ENCODE data around the gene CSMD2.

CSMD2 gene

DNA sequence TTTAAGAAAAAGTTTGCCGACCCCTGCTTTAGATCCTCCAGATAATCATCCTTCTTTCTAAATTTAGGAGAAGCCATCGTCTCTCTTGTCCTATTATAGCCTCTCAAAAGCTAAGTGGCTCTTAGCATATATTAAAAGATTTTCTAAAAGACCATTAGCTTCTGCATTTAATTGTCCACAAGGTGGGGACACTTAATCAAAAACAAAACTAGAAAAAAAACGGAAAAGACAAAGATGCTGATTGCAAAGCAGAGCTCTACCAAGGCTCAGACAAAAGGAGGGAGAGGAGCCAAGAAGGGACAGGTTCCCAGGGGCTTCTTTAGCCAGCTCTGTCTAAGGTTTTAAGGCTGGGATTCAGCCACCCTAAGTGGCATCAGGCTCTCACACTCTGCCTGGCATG lies 429.4 kb downstream of the CSMD2 start:
- no peaks in the 10 kb centered on the region for H3K27me3 ChIP-seq (ENCODE audit: control insufficient read depth in 1 of 2, insufficient read depth in 2 of 2, low read length in 2 of 2)
- H3K27ac ChIP-seq (ENCODE audit: low read depth, low read length): no peak overlapping the region
- no peak overlapping the region for H3K4me3 ChIP-seq (ENCODE audit: low read depth in 1 of 2, low read length in 2 of 2)
- H3K36me3 ChIP-seq (ENCODE audit: insufficient read depth, low read length): no peaks in the 10 kb centered on the region
- no peak overlapping the region for H3K9ac ChIP-seq (ENCODE audit: low read length)
- H3K4me1 ChIP-seq (ENCODE audit: insufficient read depth, low read length): no peaks in the 10 kb centered on the region
- no peaks in the 10 kb centered on the region for H3K9me3 ChIP-seq (ENCODE audit: low read length)

DNA sequence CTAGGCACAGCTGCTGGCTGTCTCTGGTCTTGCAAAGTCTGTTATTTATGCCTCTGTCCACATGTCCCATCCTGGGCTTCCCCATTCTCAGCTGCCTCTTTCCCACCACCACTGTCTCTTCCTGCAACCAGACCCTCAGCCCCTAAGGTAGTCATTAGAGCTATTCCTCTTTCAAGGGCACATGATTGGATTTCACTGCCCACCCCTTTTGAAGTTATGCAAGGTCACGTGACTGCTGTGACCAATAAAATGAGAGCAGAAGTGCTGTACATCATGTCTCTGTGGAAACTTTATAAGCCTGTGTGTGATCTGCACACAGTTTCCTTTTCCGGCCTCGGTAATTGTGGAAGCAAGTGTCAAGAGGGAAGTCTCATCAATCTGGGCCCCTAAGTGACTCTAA lies 437.7 kb downstream of the CSMD2 start:
- no peaks in the 10 kb centered on the region for H3K36me3 ChIP-seq (ENCODE audit: insufficient read depth, low read length)
- no peak overlapping the region for H3K9ac ChIP-seq (ENCODE audit: low read length)
- no peak overlapping the region for H3K27ac ChIP-seq (ENCODE audit: low read depth, low read length)
- H3K27me3 ChIP-seq (ENCODE audit: control insufficient read depth in 1 of 2, insufficient read depth in 2 of 2, low read length in 2 of 2): no peaks in the 10 kb centered on the region
- no peak overlapping the region for H3K4me3 ChIP-seq (ENCODE audit: low read depth in 1 of 2, low read length in 2 of 2)
- no peaks in the 10 kb centered on the region for H3K9me3 ChIP-seq (ENCODE audit: low read length)
- H3K4me1 ChIP-seq (ENCODE audit: insufficient read depth, low read length): no peaks in the 10 kb centered on the region

DNA sequence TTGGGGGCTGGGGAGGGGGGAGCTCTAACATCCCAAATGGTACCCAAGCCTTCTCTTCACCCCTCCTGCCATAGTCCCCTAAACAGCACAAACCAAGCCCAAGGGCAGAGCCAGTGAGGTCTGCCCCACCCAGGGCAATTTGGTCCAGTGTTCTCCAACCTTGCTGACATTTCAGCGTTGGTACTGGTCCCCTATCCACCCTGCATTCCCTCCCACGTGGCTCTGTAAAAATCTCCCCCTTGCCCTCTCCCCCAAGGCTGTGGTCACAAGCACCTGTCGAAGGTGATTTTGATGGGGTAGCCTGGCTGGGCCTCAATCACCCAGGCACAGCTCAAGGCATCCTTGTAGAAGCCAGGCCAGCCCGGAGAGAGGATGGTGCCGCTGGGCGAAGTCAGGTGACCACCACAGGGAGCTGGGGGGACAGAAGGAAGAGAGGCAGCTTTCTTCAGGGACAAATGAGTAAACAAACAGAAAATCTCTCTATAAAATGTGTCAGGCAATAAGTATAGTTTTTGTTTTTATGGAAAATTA lies 438.7 kb downstream of the CSMD2 start:
- Histone ChIP-seq H3K9me3 (ENCODE audit: low read length) (no peaks in the 10 kb centered on the region), H3K4me1 (ENCODE audit: insufficient read depth, low read length) (no peaks in the 10 kb centered on the region), H3K27me3 (ENCODE audit: control insufficient read depth in 1 of 2, insufficient read depth in 2 of 2, low read length in 2 of 2) (no peaks in the 10 kb centered on the region), H3K27ac (ENCODE audit: low read depth, low read length) (no peak overlapping the region), H3K36me3 (ENCODE audit: insufficient read depth, low read length) (no peaks in the 10 kb centered on the region), H3K4me3 (ENCODE audit: low read depth in 1 of 2, low read length in 2 of 2) (no peak overlapping the region), H3K9ac (ENCODE audit: low read length) (no peak overlapping the region)

DNA sequence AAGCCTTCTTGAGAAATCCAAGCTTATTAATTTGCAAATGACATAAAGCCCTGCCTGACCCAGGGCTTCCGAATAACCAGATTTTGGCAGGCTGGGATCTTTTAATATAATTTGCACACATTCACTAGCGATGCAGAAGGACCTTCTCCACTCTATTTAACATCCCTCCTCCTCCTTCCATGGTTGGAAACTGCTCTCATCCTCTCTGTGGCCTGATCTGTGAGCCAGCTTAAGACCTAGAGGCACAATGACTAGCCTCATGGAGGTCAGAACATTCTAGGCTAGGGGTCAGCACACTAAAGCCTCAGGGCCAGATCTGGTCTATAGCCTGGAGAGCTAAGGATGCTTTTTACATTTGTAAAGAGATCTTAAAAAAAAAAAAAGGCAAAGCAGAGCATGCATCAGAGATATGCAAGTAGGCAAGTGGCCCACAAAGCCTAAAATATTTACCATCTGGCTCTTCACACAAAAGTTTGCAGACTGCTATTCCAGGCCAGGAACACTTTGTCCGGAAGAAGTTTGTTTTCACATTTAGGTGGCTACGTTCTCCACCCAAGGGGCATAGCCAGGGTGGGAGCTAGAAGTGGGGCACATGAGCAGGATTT lies 439.4 kb downstream of the CSMD2 start:
- Histone ChIP-seq H3K27ac (ENCODE audit: low read depth, low read length) (no peak overlapping the region), H3K27me3 (ENCODE audit: control insufficient read depth in 1 of 2, insufficient read depth in 2 of 2, low read length in 2 of 2) (no peaks in the 10 kb centered on the region), H3K9ac (ENCODE audit: low read length) (no peak overlapping the region), H3K9me3 (ENCODE audit: low read length) (no peaks in the 10 kb centered on the region), H3K4me3 (ENCODE audit: low read depth in 1 of 2, low read length in 2 of 2) (no peak overlapping the region), H3K4me1 (ENCODE audit: insufficient read depth, low read length) (no peaks in the 10 kb centered on the region), H3K36me3 (ENCODE audit: insufficient read depth, low read length) (no peaks in the 10 kb centered on the region)

DNA sequence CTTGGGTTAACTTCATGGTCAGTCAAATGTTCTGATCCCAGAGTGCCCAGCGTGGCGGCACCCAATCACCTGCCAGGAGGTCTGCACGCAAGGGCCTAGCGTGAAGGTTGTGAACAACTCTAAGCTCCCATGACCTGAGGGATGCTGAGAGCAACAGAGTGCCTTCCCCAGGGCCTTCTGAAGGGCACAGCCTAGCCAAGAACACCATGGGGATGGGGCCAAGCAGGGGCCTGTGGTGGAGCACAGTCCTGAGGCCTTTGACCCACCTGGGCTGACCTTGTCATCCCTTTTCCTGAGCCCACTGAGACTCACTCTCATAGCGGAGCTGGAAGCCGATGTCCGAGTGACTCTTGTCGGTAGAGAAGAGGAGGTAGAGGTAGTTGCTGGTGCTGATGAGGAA lies 440.0 kb downstream of the CSMD2 start:
- no peaks in the 10 kb centered on the region for H3K27me3 ChIP-seq (ENCODE audit: control insufficient read depth in 1 of 2, insufficient read depth in 2 of 2, low read length in 2 of 2)
- no peak overlapping the region for H3K9ac ChIP-seq (ENCODE audit: low read length)
- H3K4me3 ChIP-seq (ENCODE audit: low read depth in 1 of 2, low read length in 2 of 2): no peak overlapping the region
- H3K4me1 ChIP-seq (ENCODE audit: insufficient read depth, low read length): no peaks in the 10 kb centered on the region
- no peak overlapping the region for H3K27ac ChIP-seq (ENCODE audit: low read depth, low read length)
- H3K36me3 ChIP-seq (ENCODE audit: insufficient read depth, low read length): no peaks in the 10 kb centered on the region
- no peaks in the 10 kb centered on the region for H3K9me3 ChIP-seq (ENCODE audit: low read length)

DNA sequence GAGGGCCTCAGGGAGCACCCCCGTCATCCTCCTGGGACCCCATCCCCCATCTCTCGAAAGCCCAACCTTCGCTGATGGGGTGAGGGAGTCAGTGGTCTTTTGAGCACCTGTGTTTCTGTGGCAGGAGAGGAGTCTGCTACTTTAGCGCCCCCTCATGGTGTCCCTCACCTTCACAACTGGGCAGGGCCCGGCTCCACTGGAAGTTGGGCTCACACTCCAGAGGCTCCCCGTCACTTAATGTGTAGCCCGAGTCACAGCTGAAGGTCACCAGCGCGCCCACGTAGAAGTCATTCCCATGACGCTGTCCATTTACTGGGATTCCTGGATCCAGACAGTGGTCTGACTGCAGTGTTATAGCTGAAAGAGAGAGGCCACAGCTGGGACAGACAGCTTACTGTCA lies 440.7 kb downstream of the CSMD2 start:
- H3K9me3 ChIP-seq (ENCODE audit: low read length): no peaks in the 10 kb centered on the region
- H3K4me1 ChIP-seq (ENCODE audit: insufficient read depth, low read length): no peaks in the 10 kb centered on the region
- no peaks in the 10 kb centered on the region for H3K27me3 ChIP-seq (ENCODE audit: control insufficient read depth in 1 of 2, insufficient read depth in 2 of 2, low read length in 2 of 2)
- no peak overlapping the region for H3K4me3 ChIP-seq (ENCODE audit: low read depth in 1 of 2, low read length in 2 of 2)
- no peaks in the 10 kb centered on the region for H3K36me3 ChIP-seq (ENCODE audit: insufficient read depth, low read length)
- H3K27ac ChIP-seq (ENCODE audit: low read depth, low read length): no peak overlapping the region
- H3K9ac ChIP-seq (ENCODE audit: low read length): no peak overlapping the region

DNA sequence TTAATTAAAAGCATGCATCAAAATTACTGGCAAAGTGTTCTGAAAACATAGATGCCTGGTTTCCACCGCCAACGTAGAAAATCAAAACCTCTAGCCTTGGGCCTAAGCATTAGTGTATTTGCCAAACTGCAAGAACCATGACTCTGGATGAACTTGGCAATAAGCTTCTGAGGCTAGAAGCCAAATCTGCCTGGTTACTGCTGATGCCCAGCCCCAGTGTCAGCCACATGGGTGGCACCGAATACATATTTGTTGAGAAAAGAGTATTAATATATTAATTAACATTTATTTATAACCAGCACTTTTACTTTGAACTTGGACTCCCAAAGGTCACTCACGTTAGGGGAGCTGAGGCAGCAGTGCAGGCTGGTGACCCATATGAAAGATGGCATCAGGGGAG lies 441.8 kb downstream of the CSMD2 start:
- H3K27me3 ChIP-seq (ENCODE audit: control insufficient read depth in 1 of 2, insufficient read depth in 2 of 2, low read length in 2 of 2): no peaks in the 10 kb centered on the region
- no peaks in the 10 kb centered on the region for H3K36me3 ChIP-seq (ENCODE audit: insufficient read depth, low read length)
- H3K9ac ChIP-seq (ENCODE audit: low read length): no peak overlapping the region
- H3K27ac ChIP-seq (ENCODE audit: low read depth, low read length): no peak overlapping the region
- H3K9me3 ChIP-seq (ENCODE audit: low read length): no peaks in the 10 kb centered on the region
- H3K4me3 ChIP-seq (ENCODE audit: low read depth in 1 of 2, low read length in 2 of 2): no peak overlapping the region
- no peaks in the 10 kb centered on the region for H3K4me1 ChIP-seq (ENCODE audit: insufficient read depth, low read length)

DNA sequence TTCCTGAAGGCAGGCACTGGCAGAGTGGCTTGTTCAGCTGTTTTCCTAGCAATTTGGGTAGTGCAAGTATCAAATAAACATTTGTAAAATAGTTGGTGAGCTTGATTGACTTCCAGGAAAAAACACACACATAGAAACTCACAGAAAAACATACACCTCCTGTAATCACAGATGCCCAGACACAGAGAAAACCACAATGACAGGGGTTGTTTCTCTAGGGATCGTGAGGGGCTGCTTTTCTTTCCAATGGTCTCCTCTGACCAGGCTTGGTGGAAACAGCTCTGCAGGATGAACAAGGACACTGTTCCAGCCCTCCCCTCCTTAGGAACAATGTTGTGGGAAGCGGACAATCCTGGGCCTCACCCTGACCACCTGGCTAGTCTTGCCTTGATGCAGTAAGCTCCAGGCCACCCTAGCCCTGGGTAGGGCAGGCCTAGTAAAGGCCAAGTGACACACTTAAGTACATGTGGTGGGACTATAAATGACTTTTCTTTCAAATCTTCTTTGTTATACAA lies 443.7 kb downstream of the CSMD2 start:
- H3K36me3 ChIP-seq (ENCODE audit: insufficient read depth, low read length): no peaks in the 10 kb centered on the region
- H3K27ac ChIP-seq (ENCODE audit: low read depth, low read length): no peak overlapping the region
- H3K4me1 ChIP-seq (ENCODE audit: insufficient read depth, low read length): no peaks in the 10 kb centered on the region
- H3K27me3 ChIP-seq (ENCODE audit: control insufficient read depth in 1 of 2, insufficient read depth in 2 of 2, low read length in 2 of 2): no peaks in the 10 kb centered on the region
- no peak overlapping the region for H3K9ac ChIP-seq (ENCODE audit: low read length)
- H3K4me3 ChIP-seq (ENCODE audit: low read depth in 1 of 2, low read length in 2 of 2): no peak overlapping the region
- H3K9me3 ChIP-seq (ENCODE audit: low read length): no peaks in the 10 kb centered on the region

DNA sequence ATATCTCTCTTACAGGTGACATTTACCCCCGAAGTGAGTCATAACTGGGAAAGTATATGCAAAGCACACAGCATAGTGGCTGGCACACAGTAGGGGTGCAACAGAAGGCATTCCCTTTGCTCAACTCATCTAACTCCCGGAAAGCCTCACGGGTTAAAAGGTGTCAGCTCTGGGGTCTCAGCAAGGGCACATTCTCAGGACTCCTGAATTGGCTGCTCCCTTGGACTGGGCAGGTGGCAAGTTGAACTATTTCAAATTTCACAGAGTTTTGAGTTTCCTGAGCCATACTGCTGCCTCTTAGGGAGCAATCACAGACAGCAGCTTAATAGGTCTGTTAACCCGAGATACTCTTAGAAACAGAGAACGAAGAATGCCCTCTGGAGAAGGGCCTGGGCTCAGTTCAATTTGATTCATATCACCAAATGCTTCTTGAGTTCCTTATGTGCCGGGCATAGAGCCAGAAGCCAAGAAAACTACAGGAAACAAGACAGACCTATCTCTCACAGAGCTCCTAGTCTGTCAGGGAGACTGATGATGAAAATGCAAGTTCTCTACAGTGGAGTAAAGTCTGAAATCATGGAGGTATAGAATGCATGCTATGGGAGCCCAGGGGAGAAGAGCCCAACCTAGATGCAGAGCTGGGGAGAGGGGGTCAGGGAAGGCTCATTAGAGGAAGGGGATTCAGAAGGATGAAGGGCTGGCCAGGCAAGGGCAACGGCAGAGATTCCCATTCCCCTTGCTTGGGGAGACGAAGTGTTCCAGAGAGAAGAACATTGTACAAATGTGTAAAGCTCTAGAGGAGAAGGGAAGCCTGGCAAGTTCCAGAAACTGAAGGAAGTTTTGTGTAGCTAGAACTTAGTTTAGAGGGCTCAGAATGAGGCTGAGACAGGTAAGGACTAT lies 445.0 kb downstream of the CSMD2 start:
- Histone ChIP-seq H3K9me3 (ENCODE audit: low read length) (no peaks in the 10 kb centered on the region), H3K27ac (ENCODE audit: low read depth, low read length) (no peak overlapping the region), H3K9ac (ENCODE audit: low read length) (no peak overlapping the region), H3K36me3 (ENCODE audit: insufficient read depth, low read length) (no peaks in the 10 kb centered on the region), H3K4me1 (ENCODE audit: insufficient read depth, low read length) (no peaks in the 10 kb centered on the region), H3K27me3 (ENCODE audit: control insufficient read depth in 1 of 2, insufficient read depth in 2 of 2, low read length in 2 of 2) (no peaks in the 10 kb centered on the region), H3K4me3 (ENCODE audit: low read depth in 1 of 2, low read length in 2 of 2) (no peak overlapping the region)

DNA sequence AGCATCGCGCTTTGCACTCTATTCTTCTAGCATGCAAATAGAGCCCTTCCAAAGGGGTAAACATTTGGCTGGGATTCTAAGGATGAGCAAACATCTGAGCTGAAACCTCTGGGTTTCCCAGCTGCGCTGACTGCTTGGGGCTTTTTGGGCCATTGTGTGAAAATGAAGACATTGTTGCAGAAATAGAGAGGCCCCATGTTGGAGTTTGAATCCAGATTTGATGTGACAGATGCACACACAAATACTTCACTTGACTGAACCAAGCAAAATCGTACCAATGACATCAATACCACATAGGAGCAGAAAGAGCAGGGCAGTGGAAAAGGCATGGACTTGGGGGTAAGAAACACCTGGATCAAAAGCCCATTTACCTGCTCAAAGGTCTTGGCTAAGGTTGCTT lies 445.7 kb downstream of the CSMD2 start:
- no peaks in the 10 kb centered on the region for H3K36me3 ChIP-seq (ENCODE audit: insufficient read depth, low read length)
- H3K4me3 ChIP-seq (ENCODE audit: low read depth in 1 of 2, low read length in 2 of 2): no peak overlapping the region

DNA sequence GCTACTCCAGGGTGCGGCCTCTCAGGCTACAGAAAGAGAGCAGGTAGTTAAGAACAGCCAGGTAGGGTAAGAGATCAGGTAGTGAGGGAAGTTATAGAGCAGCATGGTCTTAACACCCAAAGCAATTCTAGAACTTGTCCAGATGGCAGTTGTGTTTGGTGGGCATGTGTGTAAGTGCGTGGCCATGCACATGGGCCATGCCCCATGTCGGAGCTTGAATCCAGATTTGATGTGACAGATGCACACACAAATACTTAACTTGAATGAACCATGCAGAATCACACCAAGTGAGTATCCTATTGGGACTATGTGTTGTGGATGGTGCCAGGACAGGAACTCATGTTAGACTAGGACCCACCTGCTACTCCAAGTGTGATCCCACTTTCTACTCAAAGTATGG lies 446.8 kb downstream of the CSMD2 start:
- Histone ChIP-seq H3K36me3 (ENCODE audit: insufficient read depth, low read length) (no peaks in the 10 kb centered on the region), H3K4me1 (ENCODE audit: insufficient read depth, low read length) (no peaks in the 10 kb centered on the region)

More for the DNA sequence above, 445.7 kb downstream of the CSMD2 start:
- H3K9me3 ChIP-seq (ENCODE audit: low read length): no peaks in the 10 kb centered on the region
- no peak overlapping the region for H3K27ac ChIP-seq (ENCODE audit: low read depth, low read length)
- no peak overlapping the region for H3K9ac ChIP-seq (ENCODE audit: low read length)
- no peaks in the 10 kb centered on the region for H3K27me3 ChIP-seq (ENCODE audit: control insufficient read depth in 1 of 2, insufficient read depth in 2 of 2, low read length in 2 of 2)
- H3K4me1 ChIP-seq (ENCODE audit: insufficient read depth, low read length): no peaks in the 10 kb centered on the region

More for the DNA sequence above, 446.8 kb downstream of the CSMD2 start:
- Histone ChIP-seq H3K4me3 (ENCODE audit: low read depth in 1 of 2, low read length in 2 of 2) (no peak overlapping the region), H3K27me3 (ENCODE audit: control insufficient read depth in 1 of 2, insufficient read depth in 2 of 2, low read length in 2 of 2) (no peaks in the 10 kb centered on the region), H3K9ac (ENCODE audit: low read length) (no peak overlapping the region), H3K9me3 (ENCODE audit: low read length) (no peaks in the 10 kb centered on the region), H3K27ac (ENCODE audit: low read depth, low read length) (no peak overlapping the region)
